Endodermal cell (in vitro differentiated cells): ENCODE data around the gene SENP2. TPM values are rescaled to one million over a fixed set of nuclear protein-coding genes. Genes with fewer than 3 reads are reported as not detected.

ENCODE experiments used
- DNase-seq: peaks from one replicate; pipeline ENCODE4 v3.0.0-alpha.2; 2017
- H3K27ac ChIP-seq: 2 replicates; pipeline ENCODE4 v1.5.1; 2013; ENCODE audit warnings: mild to moderate bottlenecking, low read depth, low read length, moderate library complexity
- H3K27me3 ChIP-seq: 2 replicates; pipeline ENCODE4 v1.6.1; 2013; ENCODE audit warnings: mild to moderate bottlenecking, low read length, moderate library complexity; ENCODE audit not compliant: insufficient read depth, control insufficient read depth, poor library complexity, severe bottlenecking
- H3K36me3 ChIP-seq: 2 replicates; pipeline ENCODE4 v1.7.0; 2013; ENCODE audit warnings: mild to moderate bottlenecking, low read length, moderate library complexity; ENCODE audit not compliant: control insufficient read depth, insufficient read depth
- H3K4me1 ChIP-seq: one replicate; pipeline ENCODE4 v1.7.0; 2013; ENCODE audit warnings: low read length; ENCODE audit not compliant: control insufficient read depth, insufficient read depth
- H3K4me3 ChIP-seq: 2 replicates; pipeline ENCODE4 v1.5.1; 2013; ENCODE audit warnings: mild to moderate bottlenecking, low read length, moderate library complexity
- H3K9ac ChIP-seq: 2 replicates; pipeline ENCODE4 v1.6.1; 2013; ENCODE audit warnings: mild to moderate bottlenecking, low read length, moderate library complexity; ENCODE audit not compliant: poor library complexity, severe bottlenecking; ENCODE audit errors: extremely low read depth
- H3K9me3 ChIP-seq: 2 replicates; pipeline ENCODE4 v1.6.1; 2013; ENCODE audit warnings: mild to moderate bottlenecking, low read length, moderate library complexity; ENCODE audit not compliant: control insufficient read depth
- H3K27ac Mint-ChIP-seq: 2 replicates; pipeline ENCODE4 v1.8.0; 2020; ENCODE audit warnings: mixed read lengths
- H3K27me3 Mint-ChIP-seq: 2 replicates; pipeline ENCODE4 v1.8.0; 2021; ENCODE audit warnings: mild to moderate bottlenecking, mixed read lengths; ENCODE audit not compliant: insufficient read depth
- H3K36me3 Mint-ChIP-seq: 2 replicates; pipeline ENCODE4 v1.8.0; 2020; ENCODE audit warnings: low read depth, mixed read lengths
- H3K4me1 Mint-ChIP-seq: 2 replicates; pipeline ENCODE4 v1.8.0; 2020; ENCODE audit warnings: mixed read lengths
- H3K4me3 Mint-ChIP-seq: 2 replicates; pipeline ENCODE4 v1.8.0; 2020; ENCODE audit warnings: mild to moderate bottlenecking, moderate library complexity, mixed read lengths
- H3K9me3 Mint-ChIP-seq: 2 replicates; pipeline ENCODE4 v1.8.0; 2020; ENCODE audit warnings: mild to moderate bottlenecking, mixed read lengths
- WGBS, 2 experiments: methylation state at CpG; one replicate each; pipeline versions ENCODE4 v1.1.5 to v1.1.7; 2013; ENCODE audit warnings: missing lambda C conversion rate in 2 of 2, mixed read lengths in 1 of 2; ENCODE audit not compliant: insufficient coverage in 1 of 2, insufficient read length in 1 of 2; 5-methylcytosine and 5-hydroxymethylcytosine counted together
- total RNA-seq, 2 donors: library from RNA; stranded (reverse); fragmentation: NEBNext Ultra II Directional in 1 of 2; extraction: Animal tissue kit (Norgen Biotek cat#: 25700) in 1 of 2; gene quantifications; 2 replicates in 1 of 2; 3 replicates in 1 of 2; pipeline ENCODE4 v1.2.1, GENCODE V29; 2021
- TF ChIP-seq, protein P1 (sequence below): fragments of 200-600 bp; sonication (generic); conservative IDR thresholded peaks from 2 replicates; pipeline ENCODE4 v1.5.0; 2021; ENCODE audit warnings: antibody characterized with exemption, mild to moderate bottlenecking

The SENP2 gene
- total RNA-seq, 2 donors from 2014 or later = 44.6 to 46.4 TPM

DNA sequence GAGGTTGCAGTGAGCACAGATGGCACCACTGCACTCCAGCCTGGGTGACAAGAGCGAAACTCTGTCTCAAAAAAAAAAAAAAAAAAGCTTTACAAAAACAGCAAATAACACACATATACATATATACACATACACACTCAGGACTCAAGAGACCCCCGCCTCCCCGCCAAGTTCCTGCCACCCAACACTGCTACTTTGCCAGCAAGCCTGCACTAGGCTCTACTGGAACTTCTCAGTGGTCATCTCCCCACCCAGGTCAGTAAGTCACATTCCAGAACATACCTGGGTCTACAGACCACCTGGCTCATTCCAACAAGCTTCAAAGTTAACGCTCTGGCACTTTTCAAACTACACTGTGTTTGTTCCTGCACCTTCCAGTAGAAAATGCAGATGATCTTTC lies 62.3 kb downstream of the SENP2 start:
- Histone ChIP-seq H3K9me3 (no peaks in the 10 kb centered on the region), H3K4me1 (peaks cover 8% of the 10 kb centered on the region), H3K27ac (no peak overlapping the region), H3K9ac (no peak overlapping the region), H3K4me3 (no peak overlapping the region), H3K36me3 (peaks cover 69% of the 10 kb centered on the region), H3K27me3 (no peaks in the 10 kb centered on the region)
- no peak for DNase-seq
- Mint-ChIP-seq H3K36me3 (peaks cover 75% of the 10 kb centered on the region), H3K4me1 (peaks cover 16% of the 10 kb centered on the region), H3K27me3 (no peaks in the 10 kb centered on the region), H3K4me3 (no peak overlapping the region), H3K9me3 (no peaks in the 10 kb centered on the region), H3K27ac (no peak overlapping the region)
- TF ChIP-seq, protein P1, sequence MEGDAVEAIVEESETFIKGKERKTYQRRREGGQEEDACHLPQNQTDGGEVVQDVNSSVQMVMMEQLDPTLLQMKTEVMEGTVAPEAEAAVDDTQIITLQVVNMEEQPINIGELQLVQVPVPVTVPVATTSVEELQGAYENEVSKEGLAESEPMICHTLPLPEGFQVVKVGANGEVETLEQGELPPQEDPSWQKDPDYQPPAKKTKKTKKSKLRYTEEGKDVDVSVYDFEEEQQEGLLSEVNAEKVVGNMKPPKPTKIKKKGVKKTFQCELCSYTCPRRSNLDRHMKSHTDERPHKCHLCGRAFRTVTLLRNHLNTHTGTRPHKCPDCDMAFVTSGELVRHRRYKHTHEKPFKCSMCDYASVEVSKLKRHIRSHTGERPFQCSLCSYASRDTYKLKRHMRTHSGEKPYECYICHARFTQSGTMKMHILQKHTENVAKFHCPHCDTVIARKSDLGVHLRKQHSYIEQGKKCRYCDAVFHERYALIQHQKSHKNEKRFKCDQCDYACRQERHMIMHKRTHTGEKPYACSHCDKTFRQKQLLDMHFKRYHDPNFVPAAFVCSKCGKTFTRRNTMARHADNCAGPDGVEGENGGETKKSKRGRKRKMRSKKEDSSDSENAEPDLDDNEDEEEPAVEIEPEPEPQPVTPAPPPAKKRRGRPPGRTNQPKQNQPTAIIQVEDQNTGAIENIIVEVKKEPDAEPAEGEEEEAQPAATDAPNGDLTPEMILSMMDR = no peak
- WGBS, 2 experiments = 94% methylated on average over 3 to 4 of the region's 4 CpGs

DNA sequence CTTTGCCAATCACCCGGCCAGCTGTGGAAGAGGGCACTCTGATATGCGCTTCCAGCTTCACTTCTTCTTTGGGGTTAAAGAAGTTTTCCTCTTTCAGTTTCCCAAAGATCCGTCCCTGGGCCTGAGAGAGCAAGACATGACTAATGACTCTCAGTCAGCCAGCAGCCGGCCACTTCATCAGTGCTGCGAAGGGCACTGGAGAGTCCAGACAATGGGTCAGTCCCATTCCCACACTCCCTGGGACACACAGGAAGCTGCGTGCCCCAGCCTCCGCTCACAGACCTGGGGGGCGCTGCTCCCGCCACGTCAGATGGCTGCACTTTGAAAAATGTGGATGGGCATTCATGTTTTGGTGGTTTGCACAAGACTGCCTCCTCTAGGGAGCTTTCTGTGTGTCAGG lies 63.3 kb downstream of the SENP2 start:
- Mint-ChIP-seq H3K9me3 (no peaks in the 10 kb centered on the region), H3K27me3 (no peaks in the 10 kb centered on the region), H3K36me3 (peaks cover 80% of the 10 kb centered on the region), H3K4me3 (no peak overlapping the region), H3K27ac (no peak overlapping the region), H3K4me1 (peaks cover 16% of the 10 kb centered on the region)
- WGBS, 2 experiments = 97 to 100% methylated on average over 5 to 10 of the region's 10 CpGs
- no peak for DNase-seq
- peaks cover 76% of the 10 kb centered on the region for H3K36me3 ChIP-seq
- H3K9me3 ChIP-seq = no peaks in the 10 kb centered on the region
- no peak overlapping the region for H3K27ac ChIP-seq
- no peak overlapping the region for H3K9ac ChIP-seq
- peaks cover 8% of the 10 kb centered on the region for H3K4me1 ChIP-seq
- no peaks in the 10 kb centered on the region for H3K27me3 ChIP-seq
- TF ChIP-seq, protein P1 = no peak
- no peak overlapping the region for H3K4me3 ChIP-seq

DNA sequence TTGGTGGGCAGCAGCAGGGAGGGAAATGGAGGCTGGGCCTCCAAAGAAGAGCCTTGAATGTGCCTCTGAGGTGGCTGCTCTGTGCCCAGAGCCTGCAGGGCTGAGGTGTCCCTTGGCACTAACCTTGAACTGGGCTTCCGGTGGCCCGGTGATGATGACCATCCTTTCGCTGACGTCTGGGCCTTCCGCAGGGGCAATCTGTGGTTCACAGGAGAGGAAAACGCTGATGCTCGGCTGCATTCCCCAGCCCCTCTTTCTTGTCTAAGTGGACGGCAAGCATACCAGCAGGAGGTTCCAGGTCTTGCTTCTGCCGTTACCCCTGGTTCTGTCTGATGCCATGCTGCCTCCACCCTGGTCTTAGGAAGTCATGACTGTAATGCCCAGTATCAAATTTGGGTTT lies 65.9 kb downstream of the SENP2 start:
- H3K36me3 ChIP-seq = peaks cover 86% of the 10 kb centered on the region
- no peaks in the 10 kb centered on the region for H3K9me3 ChIP-seq
- 97 to 98% methylated on average over 9 of the region's 9 CpGs for WGBS, 2 experiments
- Mint-ChIP-seq H3K9me3 (no peaks in the 10 kb centered on the region), H3K27ac (no peak overlapping the region), H3K4me1 (peaks cover 6% of the 10 kb centered on the region), H3K36me3 (peaks cover 85% of the 10 kb centered on the region), H3K27me3 (no peaks in the 10 kb centered on the region), H3K4me3 (no peak overlapping the region)
- TF ChIP-seq, protein P1 = no peak
- no peaks in the 10 kb centered on the region for H3K27me3 ChIP-seq
- H3K27ac ChIP-seq = no peak overlapping the region
- H3K4me3 ChIP-seq = no peak overlapping the region
- DNase-seq = no peak
- H3K9ac ChIP-seq = no peak overlapping the region
- no peaks in the 10 kb centered on the region for H3K4me1 ChIP-seq
